ENCODE measurements around the gene CD276.

CD276 gene

DNA sequence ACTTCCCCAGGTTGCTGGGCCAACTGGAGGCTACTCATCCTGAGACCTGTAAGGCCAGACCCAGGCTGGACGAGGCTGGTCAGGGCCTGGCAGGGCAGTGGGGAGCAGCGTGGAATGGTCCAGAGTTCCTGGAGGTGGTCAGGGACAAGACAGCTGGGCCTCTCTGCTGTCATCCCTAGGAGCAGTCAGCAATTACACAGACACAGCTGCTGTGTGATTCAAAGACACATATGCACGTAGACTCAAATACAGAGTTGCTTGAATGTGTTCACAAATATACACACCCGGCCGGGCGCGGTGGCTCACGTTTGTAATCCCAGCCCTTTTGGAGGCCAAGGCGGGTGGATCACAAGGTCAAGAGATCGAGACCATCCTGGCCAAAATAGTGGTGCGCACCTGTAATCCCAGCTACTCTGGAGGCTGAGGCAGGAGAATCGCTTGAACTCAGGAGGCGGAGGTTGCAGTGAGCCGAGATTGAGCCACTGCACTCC lies 1.5 kb upstream of the CD276 start:
- 92% methylated on average over 11 of the region's 14 CpGs for WGBS (ENCODE audit: insufficient coverage)
- POLR2A ChIA-PET = interaction anchor here (1.1 kb wide), 1 partner anchor 14 kb away, joined by 3 read pairs; no protein-coding TSS in a partner anchor
- peaks cover 0 to 50% (median 25%) of the 10 kb centered on the region in 4 experiments for H3K4me1 ChIP-seq (ENCODE audit: control extremely low read depth in 1 of 4, control insufficient read depth in 4 of 4, insufficient read depth in 4 of 4, low read length in 3 of 4)
- no peak overlapping the region for H3K4me3 ChIP-seq (ENCODE audit: control insufficient read depth in 1 of 7, extremely low read depth in 1 of 7, insufficient read depth in 4 of 7, low read depth in 2 of 7, low read length in 6 of 7)
- no peaks in the 10 kb centered on the region for H3K9me3 ChIP-seq (ENCODE audit: control extremely low read depth in 1 of 5, control insufficient read depth in 4 of 5, insufficient read depth in 2 of 5, low read depth in 1 of 5, low read length in 4 of 5)
- CTCF ChIA-PET = interaction anchor here (0.6 to 15.1 kb wide), 3 partner anchors 16 to 46 kb away, joined by 3 to 235 read pairs (median 3); no protein-coding TSS in a partner anchor
- H3K27ac ChIP-seq (ENCODE audit: insufficient read depth in 1 of 2, low read depth in 1 of 2, low read length in 2 of 2, poor library complexity in 1 of 2, severe bottlenecking in 2 of 2) = no peak overlapping the region
- H3K27me3 ChIP-seq (replicated peaks in 2 of 5; ENCODE audit: control insufficient read depth in 4 of 5, insufficient read depth in 5 of 5, low read length in 4 of 5) = peaks cover 0 to 55% (median 21%) of the 10 kb centered on the region in 5 experiments
- H3K36me3 ChIP-seq (ENCODE audit: control insufficient read depth in 4 of 4, insufficient read depth in 4 of 4, low read length in 3 of 4) = no peaks in the 10 kb centered on the region
- DNase-seq = no peak

DNA sequence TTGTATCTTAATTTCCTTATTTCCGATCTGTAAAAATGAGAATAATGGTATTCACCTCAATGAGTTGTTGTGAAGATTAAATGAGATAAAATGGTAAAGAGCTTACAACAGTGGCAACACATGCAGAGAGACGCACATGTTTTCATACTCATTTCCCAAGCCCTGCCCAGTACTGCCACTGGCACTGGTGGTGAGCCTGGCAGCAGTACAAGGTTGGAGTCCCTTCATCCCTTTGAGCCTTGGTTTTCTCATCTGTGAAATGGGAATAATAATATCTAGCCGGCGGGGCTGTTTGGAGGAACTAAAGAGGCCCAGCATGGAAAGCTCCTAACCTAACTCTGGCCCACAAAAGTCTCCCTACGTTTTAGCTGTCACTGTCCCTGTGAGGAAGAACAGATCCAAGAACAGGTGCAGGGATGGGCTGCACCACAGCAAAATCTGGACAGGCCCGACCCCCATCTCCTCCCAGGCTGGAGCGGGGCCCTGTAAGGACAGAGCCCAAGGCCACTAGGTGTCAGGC lies 866 bp upstream of the CD276 start:
- Histone ChIP-seq H3K4me1 (ENCODE audit: control extremely low read depth in 1 of 4, control insufficient read depth in 4 of 4, insufficient read depth in 4 of 4, low read length in 3 of 4) (peaks cover 0 to 44% (median 20%) of the 10 kb centered on the region in 4 experiments), H3K9me3 (ENCODE audit: control extremely low read depth in 1 of 5, control insufficient read depth in 4 of 5, insufficient read depth in 2 of 5, low read depth in 1 of 5, low read length in 4 of 5) (no peaks in the 10 kb centered on the region), H3K4me3 (ENCODE audit: control insufficient read depth in 1 of 7, extremely low read depth in 1 of 7, insufficient read depth in 4 of 7, low read depth in 2 of 7, low read length in 6 of 7) (peak overlapping the region in 3 of 7 experiments; percentile 33 to 65 (median 56)), H3K27me3 (replicated peaks in 2 of 5; ENCODE audit: control insufficient read depth in 4 of 5, insufficient read depth in 5 of 5, low read length in 4 of 5) (peaks cover 0 to 59% (median 21%) of the 10 kb centered on the region in 5 experiments), H3K36me3 (ENCODE audit: control insufficient read depth in 4 of 4, insufficient read depth in 4 of 4, low read length in 3 of 4) (no peaks in the 10 kb centered on the region), H3K27ac (ENCODE audit: insufficient read depth in 1 of 2, low read depth in 1 of 2, low read length in 2 of 2, poor library complexity in 1 of 2, severe bottlenecking in 2 of 2) (no peak overlapping the region)
- 78% methylated on average over 4 of the region's 7 CpGs for WGBS (ENCODE audit: insufficient coverage)
- peak in 1 of 3 donors; percentile 11 for DNase-seq
- CTCF ChIA-PET = interaction anchor here (0.6 to 15.1 kb wide), 3 partner anchors 16 to 46 kb away, joined by 3 to 235 read pairs (median 3); no protein-coding TSS in a partner anchor
- POLR2A ChIA-PET = interaction anchor here (1.1 kb wide), 1 partner anchor 13 kb away, joined by 3 read pairs; no protein-coding TSS in a partner anchor

DNA sequence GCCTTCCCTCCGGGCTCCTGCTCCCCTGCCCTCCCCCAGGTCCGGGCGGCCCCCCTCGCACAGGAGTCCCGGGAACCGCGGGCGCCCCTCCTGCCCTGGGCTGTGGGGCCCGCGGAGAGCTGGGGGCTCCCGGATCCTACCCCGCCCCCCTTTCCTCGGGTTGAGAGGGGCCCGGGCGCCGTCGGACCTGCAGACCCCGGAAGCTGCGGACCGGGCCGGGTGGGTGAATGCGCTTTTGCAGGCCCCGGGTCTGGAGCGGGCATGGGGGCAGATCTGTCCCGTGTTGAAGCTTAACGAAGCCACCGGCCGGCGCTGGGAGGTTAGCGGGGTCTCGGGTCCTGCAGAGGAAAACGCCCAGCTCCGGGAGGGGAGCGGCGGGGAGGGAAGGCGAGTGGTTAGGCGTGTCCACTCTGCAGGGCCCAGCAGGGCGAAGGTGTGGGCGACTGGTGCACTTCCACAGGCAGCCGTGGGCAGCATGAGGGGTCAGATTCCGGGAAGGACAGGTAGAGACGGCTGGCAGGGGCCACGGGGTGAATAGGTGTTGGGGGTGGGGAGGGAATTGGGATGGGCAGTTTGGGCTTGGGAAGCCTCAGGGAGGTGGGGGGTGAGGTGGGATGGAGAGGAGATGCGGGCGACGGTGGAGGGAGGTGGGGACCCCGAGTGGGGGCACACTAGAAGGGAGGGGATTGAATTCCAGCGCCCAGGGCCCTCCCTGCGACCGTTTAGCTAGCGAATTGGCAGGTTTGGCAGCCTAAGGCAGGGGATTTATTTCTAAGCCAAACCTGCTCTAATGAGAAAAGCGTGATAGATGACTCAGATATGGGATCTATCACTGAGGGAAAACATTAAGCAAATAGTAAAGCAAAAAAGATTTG lies 635 bp downstream of the CD276 start:
- Histone ChIP-seq H3K4me3 (ENCODE audit: control insufficient read depth in 1 of 7, extremely low read depth in 1 of 7, insufficient read depth in 4 of 7, low read depth in 2 of 7, low read length in 6 of 7) (peak overlapping the region in 6 of 7 experiments; percentile 5 to 65 (median 49)), H3K36me3 (ENCODE audit: control insufficient read depth in 4 of 4, insufficient read depth in 4 of 4, low read length in 3 of 4) (no peaks in the 10 kb centered on the region), H3K27ac (ENCODE audit: insufficient read depth in 1 of 2, low read depth in 1 of 2, low read length in 2 of 2, poor library complexity in 1 of 2, severe bottlenecking in 2 of 2) (no peak overlapping the region), H3K4me1 (ENCODE audit: control extremely low read depth in 1 of 4, control insufficient read depth in 4 of 4, insufficient read depth in 4 of 4, low read length in 3 of 4) (peaks cover 0 to 38% (median 19%) of the 10 kb centered on the region in 4 experiments), H3K27me3 (replicated peaks in 2 of 5; ENCODE audit: control insufficient read depth in 4 of 5, insufficient read depth in 5 of 5, low read length in 4 of 5) (peaks cover 0 to 59% (median 21%) of the 10 kb centered on the region in 5 experiments), H3K9me3 (ENCODE audit: control extremely low read depth in 1 of 5, control insufficient read depth in 4 of 5, insufficient read depth in 2 of 5, low read depth in 1 of 5, low read length in 4 of 5) (no peaks in the 10 kb centered on the region)
- 15% methylated on average over 32 of the region's 52 CpGs for WGBS (ENCODE audit: insufficient coverage)
- ChIA-PET POLR2A (interaction anchor here (0.6 to 1.0 kb wide), 2 partner anchors 44 to 75 kb away, joined by 3 read pairs; no protein-coding TSS in a partner anchor), CTCF (interaction anchor here (0.7 to 15.1 kb wide), 5 partner anchors 11 to 52 kb away, joined by 3 to 235 read pairs (median 4); partner anchors contain the start of gene NPTN)
- peak in 2 of 3 donors; percentile 22 to 35 for DNase-seq

DNA sequence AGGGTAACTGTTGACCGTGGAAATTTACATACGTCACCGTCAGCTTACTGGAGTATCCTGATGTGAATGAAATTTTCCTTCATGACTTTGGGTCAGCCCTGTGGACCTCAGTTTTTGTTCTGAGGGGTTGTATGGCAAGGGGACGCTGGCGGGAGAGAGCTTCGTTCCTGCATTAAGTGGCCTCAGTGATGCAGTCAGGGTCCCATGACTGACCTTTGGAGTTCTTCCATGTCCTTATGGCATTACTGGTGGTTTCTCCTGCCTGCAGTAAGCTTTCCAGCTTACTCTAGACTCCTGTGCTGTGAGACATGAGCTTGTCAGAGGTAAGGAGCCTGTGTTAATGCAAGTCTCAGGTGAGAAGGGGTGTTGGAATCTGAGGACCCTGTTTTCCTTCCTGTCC lies 1.8 kb downstream of the CD276 start:
- Histone ChIP-seq H3K27me3 (replicated peaks in 2 of 5; ENCODE audit: control insufficient read depth in 4 of 5, insufficient read depth in 5 of 5, low read length in 4 of 5) (peaks cover 0 to 59% (median 21%) of the 10 kb centered on the region in 5 experiments), H3K27ac (ENCODE audit: insufficient read depth in 1 of 2, low read depth in 1 of 2, low read length in 2 of 2, poor library complexity in 1 of 2, severe bottlenecking in 2 of 2) (no peak overlapping the region), H3K36me3 (ENCODE audit: control insufficient read depth in 4 of 4, insufficient read depth in 4 of 4, low read length in 3 of 4) (no peaks in the 10 kb centered on the region), H3K4me3 (ENCODE audit: control insufficient read depth in 1 of 7, extremely low read depth in 1 of 7, insufficient read depth in 4 of 7, low read depth in 2 of 7, low read length in 6 of 7) (no peak overlapping the region), H3K9me3 (ENCODE audit: control extremely low read depth in 1 of 5, control insufficient read depth in 4 of 5, insufficient read depth in 2 of 5, low read depth in 1 of 5, low read length in 4 of 5) (no peaks in the 10 kb centered on the region), H3K4me1 (ENCODE audit: control extremely low read depth in 1 of 4, control insufficient read depth in 4 of 4, insufficient read depth in 4 of 4, low read length in 3 of 4) (peaks cover 0 to 37% (median 18%) of the 10 kb centered on the region in 4 experiments)
- WGBS (ENCODE audit: insufficient coverage) = 93% methylated on average over 6 of the region's 6 CpGs
- ChIA-PET POLR2A (interaction anchor here (0.6 to 0.7 kb wide), 2 partner anchors 65 to 942 kb away, joined by 3 read pairs; no protein-coding TSS in a partner anchor), CTCF (interaction anchor here (1.2 to 15.1 kb wide), 6 partner anchors 8 to 53 kb away, joined by 3 to 235 read pairs (median 6); partner anchors contain the start of gene NPTN)
- no peak for DNase-seq

DNA sequence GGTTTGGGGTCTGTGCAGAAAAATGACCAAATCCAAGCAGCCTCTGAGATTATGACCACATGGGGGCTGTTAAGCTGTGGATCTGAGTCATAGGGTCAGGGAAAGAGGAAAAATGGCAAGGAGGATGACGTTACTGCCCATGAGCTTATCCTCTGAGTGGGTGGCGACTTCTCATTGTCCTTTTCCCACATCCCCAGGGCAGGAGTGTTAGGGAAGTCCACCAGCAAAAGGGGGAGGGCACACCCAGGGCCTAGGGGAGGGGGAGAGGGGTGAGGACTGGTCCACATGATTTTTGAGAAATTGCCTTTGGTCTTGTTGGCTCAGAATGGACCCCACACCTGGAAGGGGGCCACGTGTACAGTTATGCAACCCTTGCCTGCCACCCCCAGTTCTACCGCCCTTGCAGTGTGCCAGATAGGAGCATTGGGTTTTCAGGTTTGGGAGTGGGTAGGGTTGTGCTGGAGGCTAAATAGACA lies 2.6 kb downstream of the CD276 start:
- Histone ChIP-seq H3K27ac (ENCODE audit: insufficient read depth in 1 of 2, low read depth in 1 of 2, low read length in 2 of 2, poor library complexity in 1 of 2, severe bottlenecking in 2 of 2) (no peak overlapping the region), H3K4me3 (ENCODE audit: control insufficient read depth in 1 of 7, extremely low read depth in 1 of 7, insufficient read depth in 4 of 7, low read depth in 2 of 7, low read length in 6 of 7) (no peak overlapping the region)
- POLR2A ChIA-PET = no interaction called here

DNA sequence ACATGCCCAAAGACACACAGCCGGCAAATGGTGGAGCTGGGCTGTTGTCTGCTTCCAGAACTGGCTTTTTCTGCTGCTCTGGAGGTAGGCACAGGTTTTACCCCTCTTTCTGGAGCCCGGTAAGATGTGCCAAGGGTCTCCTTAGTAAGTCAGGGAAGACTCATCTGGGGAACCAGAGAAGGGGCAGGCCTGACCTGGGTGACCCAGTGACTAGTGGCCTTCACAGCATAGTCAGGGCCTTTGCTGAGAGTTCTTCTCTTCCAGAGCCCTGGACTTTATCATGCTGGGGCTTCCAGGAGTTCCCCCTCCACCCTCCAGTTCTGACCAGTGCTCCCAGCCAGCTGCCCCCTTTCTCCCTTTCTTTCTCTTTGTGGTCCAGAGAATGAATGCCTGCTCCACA lies 3.2 kb downstream of the CD276 start:
- POLR2A ChIA-PET = no interaction called here
- Histone ChIP-seq H3K4me3 (ENCODE audit: control insufficient read depth in 1 of 7, extremely low read depth in 1 of 7, insufficient read depth in 4 of 7, low read depth in 2 of 7, low read length in 6 of 7) (no peak overlapping the region), H3K27me3 (replicated peaks in 2 of 5; ENCODE audit: control insufficient read depth in 4 of 5, insufficient read depth in 5 of 5, low read length in 4 of 5) (peaks cover 0 to 60% (median 22%) of the 10 kb centered on the region in 5 experiments), H3K9me3 (ENCODE audit: control extremely low read depth in 1 of 5, control insufficient read depth in 4 of 5, insufficient read depth in 2 of 5, low read depth in 1 of 5, low read length in 4 of 5) (no peaks in the 10 kb centered on the region), H3K4me1 (ENCODE audit: control extremely low read depth in 1 of 4, control insufficient read depth in 4 of 4, insufficient read depth in 4 of 4, low read length in 3 of 4) (peaks cover 0 to 26% (median 16%) of the 10 kb centered on the region in 4 experiments), H3K36me3 (ENCODE audit: control insufficient read depth in 4 of 4, insufficient read depth in 4 of 4, low read length in 3 of 4) (no peaks in the 10 kb centered on the region), H3K27ac (ENCODE audit: insufficient read depth in 1 of 2, low read depth in 1 of 2, low read length in 2 of 2, poor library complexity in 1 of 2, severe bottlenecking in 2 of 2) (no peak overlapping the region)
- CTCF ChIA-PET = interaction anchor here (3.6 to 15.1 kb wide), 2 partner anchors 9 to 12 kb away, joined by 25 to 235 read pairs; no protein-coding TSS in a partner anchor
- DNase-seq = no peak
- 95% methylated on average over 2 of the region's 2 CpGs for WGBS (ENCODE audit: insufficient coverage)

More for the DNA sequence above, 2.6 kb downstream of the CD276 start:
- H3K27me3 ChIP-seq (replicated peaks in 2 of 5; ENCODE audit: control insufficient read depth in 4 of 5, insufficient read depth in 5 of 5, low read length in 4 of 5) = peaks cover 0 to 60% (median 22%) of the 10 kb centered on the region in 5 experiments
- no peaks in the 10 kb centered on the region for H3K9me3 ChIP-seq (ENCODE audit: control extremely low read depth in 1 of 5, control insufficient read depth in 4 of 5, insufficient read depth in 2 of 5, low read depth in 1 of 5, low read length in 4 of 5)
- CTCF ChIA-PET = interaction anchor here (1.2 to 15.1 kb wide), 4 partner anchors 9 to 51 kb away, joined by 3 to 235 read pairs (median 17); no protein-coding TSS in a partner anchor
- no peaks in the 10 kb centered on the region for H3K36me3 ChIP-seq (ENCODE audit: control insufficient read depth in 4 of 4, insufficient read depth in 4 of 4, low read length in 3 of 4)
- DNase-seq = no peak
- H3K4me1 ChIP-seq (ENCODE audit: control extremely low read depth in 1 of 4, control insufficient read depth in 4 of 4, insufficient read depth in 4 of 4, low read length in 3 of 4) = peaks cover 0 to 31% (median 16%) of the 10 kb centered on the region in 4 experiments
- WGBS (ENCODE audit: insufficient coverage) = no CpG with 5 or more reads among the region's 4 CpGs

Measured in common myeloid progenitor, CD34-positive (primary cell).